ENCODE data around the gene ASGR1.

- TF ChIP-seq CEBPB (IDR thresholded peaks at IDR 0.05) (no peak), MAX (IDR thresholded peaks at IDR 0.05) (no peak), RAD21 (IDR thresholded peaks at IDR 0.05; ENCODE audit: low read depth) (no peak), EP300 (IDR thresholded peaks at IDR 0.05; ENCODE audit: borderline replicate concordance) (no peak)
Measured at GRCh38 chr17:7211491-7212273, 32.5 kb upstream of the ASGR1 start.

All from Ishikawa (cell line).